HEK293 (cell line): Measurements from ENCODE around the gene TYROBP.

Experiments
- CTCF ChIA-PET: fragments of 350-600 bp; formaldehyde crosslinking; extraction: SDS; loops from one replicate; lab custom pipeline; 2021; ENCODE audit warnings: antibody characterized with exemption; lab: Yijun Ruan, JAX
- POLR2A ChIA-PET: fragments of 300-600 bp; formaldehyde crosslinking; extraction: SDS; loops from one replicate; lab custom pipeline; 2020; ENCODE audit warnings: antibody characterized with exemption, inconsistent platforms; lab: Yijun Ruan, JAX
- H3K27ac ChIP-seq: fragments of 200-500 bp; sonication (Bioruptor generic); 2 replicates; pipeline ENCODE4 v1.5.1; 2014; ENCODE audit warnings: low read depth, low read length, control low read depth, inconsistent platforms; ENCODE audit errors: extremely low read depth
- H3K36me3 ChIP-seq, 2 experiments: fragments of 200-500 bp in 1 of 2; sonication (Bioruptor generic) in 1 of 2; 1 replicate in 1 of 2; 2 replicates in 1 of 2; pipeline ENCODE4 v1.5.1; 2014 to 2017; ENCODE audit warnings: inconsistent platforms in 2 of 2, low read length in 2 of 2; ENCODE audit not compliant: control insufficient read depth in 2 of 2, insufficient read depth in 1 of 2
- H3K4me1 ChIP-seq: fragments of 200-500 bp; sonication (Bioruptor generic); 2 replicates; pipeline ENCODE4 v1.5.1; 2014; ENCODE audit warnings: mild to moderate bottlenecking, low read length, inconsistent platforms; ENCODE audit not compliant: control insufficient read depth, insufficient read depth
- H3K4me3 ChIP-seq: 2 replicates; pipeline ENCODE4 v1.5.1; 2011; ENCODE audit warnings: low read depth, mild to moderate bottlenecking, control low read depth, low read length, moderate library complexity
- H3K9me3 ChIP-seq: fragments of 200-500 bp; sonication (Bioruptor generic); 2 replicates; pipeline ENCODE4 v1.5.1; 2014; ENCODE audit warnings: low read depth, low read length, inconsistent platforms; ENCODE audit not compliant: control insufficient read depth, insufficient read depth
- BCL11A ChIP-seq: fragments of 450-650 bp; formaldehyde crosslinking; IDR thresholded peaks from 2 replicates; pipeline ENCODE4 v1.5.1; 2016; ENCODE audit warnings: low read depth, missing biosample characterization, missing genetic modification characterization
- BCL11B ChIP-seq: fragments of 450-650 bp; formaldehyde crosslinking; IDR thresholded peaks from 2 replicates; pipeline ENCODE4 v1.5.1; 2016; ENCODE audit warnings: low read depth, missing biosample characterization, missing genetic modification characterization
- CTCF ChIP-seq: fragments of 450-650 bp; formaldehyde crosslinking; IDR thresholded peaks from 2 replicates; pipeline ENCODE4 v1.5.1; 2016; ENCODE audit warnings: missing biosample characterization, missing genetic modification characterization
- GFI1B ChIP-seq: fragments of 450-650 bp; formaldehyde crosslinking; IDR thresholded peaks from 2 replicates; pipeline ENCODE4 v1.5.1; 2016; ENCODE audit warnings: missing biosample characterization, missing genetic modification characterization
- HIC1 ChIP-seq: fragments of 450-650 bp; formaldehyde crosslinking; IDR thresholded peaks from 2 replicates; pipeline ENCODE4 v1.5.1; 2016; ENCODE audit warnings: missing biosample characterization, missing genetic modification characterization
- HOXD13 ChIP-seq: sonication (generic); formaldehyde crosslinking; IDR thresholded peaks from 2 replicates; pipeline ENCODE4 v1.8.0; 2022; ENCODE audit warnings: missing genetic modification reagents, borderline replicate concordance
- KLF17 ChIP-seq: fragments of 450-650 bp; formaldehyde crosslinking; IDR thresholded peaks from 2 replicates; pipeline ENCODE4 v1.5.1; 2016; ENCODE audit warnings: missing biosample characterization, missing genetic modification characterization
- PRDM2 ChIP-seq: fragments of 450-650 bp; formaldehyde crosslinking; IDR thresholded peaks from 2 replicates; pipeline ENCODE4 v1.5.1; 2016; ENCODE audit warnings: missing biosample characterization, missing genetic modification characterization, borderline replicate concordance
- TSHZ1 ChIP-seq: fragments of 450-650 bp; formaldehyde crosslinking; IDR thresholded peaks from 2 replicates; pipeline ENCODE4 v1.5.1; 2016; ENCODE audit warnings: missing biosample characterization, missing genetic modification characterization, borderline replicate concordance
- ZNF16 ChIP-seq: fragments of 450-650 bp; formaldehyde crosslinking; IDR thresholded peaks from 2 replicates; pipeline ENCODE4 v1.5.1; 2016; ENCODE audit warnings: low read depth, missing biosample characterization, missing genetic modification characterization
- ZNF311 ChIP-seq: fragments of 450-650 bp; formaldehyde crosslinking; IDR thresholded peaks from 2 replicates; pipeline ENCODE4 v1.5.1; 2017; ENCODE audit warnings: missing biosample characterization, missing genetic modification characterization, borderline replicate concordance
- ZNF596 ChIP-seq: fragments of 450-650 bp; IDR thresholded peaks from 2 replicates; pipeline ENCODE4 v1.5.0; 2018; ENCODE audit warnings: missing biosample characterization, mild to moderate bottlenecking, missing genetic modification characterization, moderate library complexity
- ZNF624 ChIP-seq: fragments of 450-650 bp; formaldehyde crosslinking; IDR thresholded peaks from 2 replicates; pipeline ENCODE4 v1.5.1; 2017; ENCODE audit warnings: missing biosample characterization, missing genetic modification characterization
- ZNF707 ChIP-seq: fragments of 450-650 bp; formaldehyde crosslinking; IDR thresholded peaks from 2 replicates; pipeline ENCODE4 v1.5.1; 2016; ENCODE audit warnings: missing biosample characterization, missing genetic modification characterization
- ZNF837 ChIP-seq: fragments of 450-650 bp; formaldehyde crosslinking; IDR thresholded peaks from 2 replicates; pipeline ENCODE4 v1.5.1; 2016; ENCODE audit warnings: missing biosample characterization, missing genetic modification characterization
- ZSCAN18 ChIP-seq: fragments of 450-650 bp; formaldehyde crosslinking; IDR thresholded peaks from 2 replicates; pipeline ENCODE4 v1.5.1; 2016; ENCODE audit warnings: missing biosample characterization, missing genetic modification characterization

TYROBP gene

GRCh38 chr19:35939307-35940077 lies 31.4 kb upstream of the TYROBP start (continued):
- no peak for TF ChIP-seq PRDM2 (tag by site-specific recombination)
- TF ChIP-seq ZNF707: no peak
- no peak for TF ChIP-seq KLF17
- TF ChIP-seq ZNF596: no peak
- TF ChIP-seq HOXD13 (CRISPR knock-in tag): no peak
- TF ChIP-seq ZNF624 (tag by site-specific recombination): no peak
- TF ChIP-seq TSHZ1 (tag by site-specific recombination): no peak
- no peak for TF ChIP-seq ZNF837

GRCh38 chr19:35938282-35939224 lies 30.5 kb upstream of the TYROBP start:
- peaks cover 30 to 39% of the 10 kb centered on the region in 2 experiments for H3K36me3 ChIP-seq
- H3K27ac ChIP-seq: peak overlapping the region; percentile 1; the same call in 1 of the 2 replicates
- POLR2A ChIA-PET: interaction anchor here (0.6 to 1.3 kb wide), 3 partner anchors 11 to 116 kb away, joined by 3 to 5 read pairs (median 4); partner anchors contain the start of gene THAP8
- no peak overlapping the region for H3K4me3 ChIP-seq
- no peaks in the 10 kb centered on the region; the same call in 1 of the 2 replicates for H3K9me3 ChIP-seq
- peaks cover 26% of the 10 kb centered on the region for H3K4me1 ChIP-seq
- CTCF ChIA-PET: interaction anchor here (0.5 to 1.1 kb wide), 4 partner anchors 20 to 383 kb away, joined by 3 to 4 read pairs (median 4); partner anchors contain the start of gene ALKBH6
- TF ChIP-seq CTCF (tag by site-specific recombination) (peak; percentile 61), BCL11A (peak; percentile 79), BCL11B (tag by site-specific recombination) (peak; percentile 75), ZSCAN18 (tag by site-specific recombination) (no peak), GFI1B (tag by site-specific recombination) (0 out of 2 replicates have a peak, but pooled peaks have one; percentile 7), ZNF311 (tag by site-specific recombination) (0 out of 2 replicates have a peak, but pooled peaks have one; percentile 85), HIC1 (tag by site-specific recombination) (peak; percentile 68), ZNF16 (tag by site-specific recombination) (no peak)
